ENCODE results near the gene TSPAN17. TPM values are rescaled to one million over a fixed set of nuclear protein-coding genes. Genes with fewer than 3 reads are reported as not detected.

Gene TSPAN17
- total RNA-seq, 1 donor from 2014 or later, result 27.7 TPM

GRCh38 chr5:176693477-176693851 is 46.2 kb downstream of the TSPAN17 start:
- Mint-ChIP-seq H3K9me3 (no peaks in the 10 kb centered on the region), H3K27me3 (peaks cover 75% of the 10 kb centered on the region), H3K36me3 (ENCODE audit: low read depth) (no peaks in the 10 kb centered on the region), H3K4me3 (no peak overlapping the region), H3K27ac (no peak overlapping the region), H3K4me1 (no peaks in the 10 kb centered on the region)
- ATAC-seq (ENCODE audit: low read depth), result no peak
- ChIA-PET CTCF (no interaction called here), POLR2A (no interaction called here)
- no peak for DNase-seq
- no peak for TF ChIP-seq CTCF (IDR thresholded peaks at IDR 0.05)
- intact Hi-C loops (cut with micrococcal nuclease), result no loop called here

- no peak for TF ChIP-seq CTCF (IDR thresholded peaks at IDR 0.05)
- ATAC-seq (ENCODE audit: low read depth) (no peak), DNase-seq (no peak)
- ChIA-PET CTCF (no interaction called here), POLR2A (no interaction called here)
- H3K4me1 Mint-ChIP-seq, result no peaks in the 10 kb centered on the region
- no peak overlapping the region for H3K4me3 Mint-ChIP-seq
- H3K36me3 Mint-ChIP-seq (ENCODE audit: low read depth), result no peaks in the 10 kb centered on the region
- H3K27ac Mint-ChIP-seq, result no peak overlapping the region
- no peaks in the 10 kb centered on the region for H3K9me3 Mint-ChIP-seq
- peaks cover 80% of the 10 kb centered on the region for H3K27me3 Mint-ChIP-seq
- intact Hi-C loops (cut with micrococcal nuclease), result no loop called here
Measured at GRCh38 chr5:176694146-176694545, 46.9 kb downstream of the TSPAN17 start.

GRCh38 chr5:176694631-176695030 is 47.3 kb downstream of the TSPAN17 start:
- no peak for TF ChIP-seq CTCF (IDR thresholded peaks at IDR 0.05)
- ATAC-seq (ENCODE audit: low read depth) (no peak), DNase-seq (no peak)
- POLR2A ChIA-PET, result no interaction called here
- intact Hi-C loops (cut with micrococcal nuclease), result no loop called here
- Mint-ChIP-seq H3K9me3 (no peaks in the 10 kb centered on the region), H3K4me3 (no peak overlapping the region), H3K27me3 (peaks cover 76% of the 10 kb centered on the region), H3K4me1 (no peaks in the 10 kb centered on the region), H3K36me3 (ENCODE audit: low read depth) (no peaks in the 10 kb centered on the region), H3K27ac (no peak overlapping the region)
- CTCF ChIA-PET, result no interaction called here

GRCh38 chr5:176695073-176695472 is 47.8 kb downstream of the TSPAN17 start:
- H3K36me3 Mint-ChIP-seq (ENCODE audit: low read depth), result no peaks in the 10 kb centered on the region
- DNase-seq (no peak), ATAC-seq (ENCODE audit: low read depth) (no peak)
- peaks cover 75% of the 10 kb centered on the region for H3K27me3 Mint-ChIP-seq
- no peak overlapping the region for H3K27ac Mint-ChIP-seq
- POLR2A ChIA-PET, result no interaction called here
- H3K4me3 Mint-ChIP-seq, result no peak overlapping the region
- H3K9me3 Mint-ChIP-seq, result no peaks in the 10 kb centered on the region
- CTCF ChIA-PET, result no interaction called here
- no peak for TF ChIP-seq CTCF (IDR thresholded peaks at IDR 0.05)
- intact Hi-C loops (cut with micrococcal nuclease), result no loop called here
- H3K4me1 Mint-ChIP-seq, result no peaks in the 10 kb centered on the region

- Mint-ChIP-seq H3K4me3 (no peak overlapping the region), H3K36me3 (ENCODE audit: low read depth) (no peaks in the 10 kb centered on the region), H3K27me3 (peaks cover 70% of the 10 kb centered on the region), H3K9me3 (no peaks in the 10 kb centered on the region), H3K4me1 (no peaks in the 10 kb centered on the region), H3K27ac (no peak overlapping the region)
- TF ChIP-seq CTCF (IDR thresholded peaks at IDR 0.05), result no peak
- CTCF ChIA-PET, result no interaction called here
- ATAC-seq (ENCODE audit: low read depth) (no peak), DNase-seq (no peak)
- POLR2A ChIA-PET, result no interaction called here
- intact Hi-C loops (cut with micrococcal nuclease), result no loop called here
Measured at GRCh38 chr5:176697267-176697933, 50.1 kb downstream of the TSPAN17 start.

Measured in activated B cell treated with CpG ODN at 0.5 μM for 24 hours (primary cell).